ENCODE measurements around the gene CEP85. TPM values are rescaled to one million over a fixed set of nuclear protein-coding genes. Genes with fewer than 3 reads are reported as not detected.

The CEP85 gene
- total and polyA plus RNA-seq, 2 of the 13 experiments (the other 11 are each of a cell fraction or from before 2014, with no cell fraction given): 16.1 to 26.7 TPM

- no TSS peak for BruUV-seq (replicated peaks)
- FAIRE-seq (no peak), ATAC-seq (no peak), DNase-seq (ENCODE audit: low spot score) (no peak)
- Histone ChIP-seq H3K4me2 (ENCODE audit: low read depth, low read length) (no peak within 1 kb of the TSS), H3K27ac (ENCODE audit: extremely low read length, insufficient read depth, low read length) (no peak within 1 kb of the TSS), H4K20me1 (ENCODE audit: insufficient read depth, low read length) (no peaks in the 10 kb centered on the region), H3K36me3 (replicated peaks in 1 of 2; ENCODE audit: control insufficient read depth in 1 of 2, insufficient read depth in 2 of 2, low read length in 2 of 2) (no peaks in the 10 kb centered on the region), H3K27me3 (ENCODE audit: control insufficient read depth in 1 of 2, insufficient read depth in 2 of 2, low read length in 2 of 2) (no peaks in the 10 kb centered on the region), H2AFZ (ENCODE audit: low read length) (no peak within 1 kb of the TSS), H3K4me1 (ENCODE audit: insufficient read depth, low read length) (peaks cover 15% of the 10 kb centered on the region; the same call in 1 of the 2 replicates), H3K4me3 (replicated peaks in 1 of 3; ENCODE audit: insufficient read depth in 1 of 3, low read depth in 2 of 3, low read length in 3 of 3) (no peak within 1 kb of the TSS), H3K9me3 (ENCODE audit: low read length) (no peaks in the 10 kb centered on the region), H3K79me2 (ENCODE audit: insufficient read depth, low read length) (no peaks in the 10 kb centered on the region), H3K9ac (ENCODE audit: insufficient read depth, low read depth, low read length) (no peak within 1 kb of the TSS)
- POLR2A ChIA-PET: no interaction called here
- TF ChIP-seq, protein P1, sequence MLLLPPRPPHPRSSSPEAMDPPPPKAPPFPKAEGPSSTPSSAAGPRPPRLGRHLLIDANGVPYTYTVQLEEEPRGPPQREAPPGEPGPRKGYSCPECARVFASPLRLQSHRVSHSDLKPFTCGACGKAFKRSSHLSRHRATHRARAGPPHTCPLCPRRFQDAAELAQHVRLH (CRISPR knock-in tag; IDR thresholded peaks at IDR 0.05; ENCODE audit: borderline replicate concordance, low read depth): no peak
- TF ChIP-seq GABPB1 (CRISPR knock-in tag; IDR thresholded peaks at IDR 0.05) (no peak), GLI4 (CRISPR knock-in tag; IDR thresholded peaks at IDR 0.05; ENCODE audit: borderline replicate concordance) (no peak), TOPORS (CRISPR knock-in tag; IDR thresholded peaks at IDR 0.05) (no peak), MBNL3 (CRISPR knock-in tag; conservative IDR thresholded peaks at IDR 0.05) (no peak), SOX5 (CRISPR knock-in tag; IDR thresholded peaks at IDR 0.05; ENCODE audit: borderline replicate concordance) (no peak), RBAK (CRISPR knock-in tag; IDR thresholded peaks at IDR 0.05) (no peak), HNF4A (CRISPR knock-in tag; IDR thresholded peaks at IDR 0.05) (no peak), STAT6 (CRISPR knock-in tag; IDR thresholded peaks at IDR 0.05; ENCODE audit: borderline replicate concordance) (no peak), ZBTB37 (CRISPR knock-in tag; IDR thresholded peaks at IDR 0.05) (no peak), CENPX (CRISPR knock-in tag; IDR thresholded peaks at IDR 0.05) (no peak), ZNF766 (CRISPR knock-in tag; IDR thresholded peaks at IDR 0.05; ENCODE audit: borderline replicate concordance) (no peak), ZMYM4 (CRISPR knock-in tag; IDR thresholded peaks at IDR 0.05) (no peak), CBFB (CRISPR knock-in tag; IDR thresholded peaks at IDR 0.05) (no peak)
- in situ Hi-C loops (cut with HindIII; ENCODE audit: extremely low pct_ligation_motif_present, low pct_unique_long_range_greater_than_20kb) (no loop called here), intact Hi-C loops (cut with micrococcal nuclease; ENCODE audit: unreplicated experiment) (no loop called here)
- WGBS (ENCODE audit: low lambda C conversion rate): 60% methylated on average over 10 of the region's 12 CpGs
- CTCF ChIA-PET (ENCODE audit: low intra/inter-chr PET ratio, low total read pairs): no interaction called here
Measured at GRCh38 chr1:26317612-26318337, 83.8 kb downstream of the CEP85 start, which contains the start of gene CD52. Gene CD52 (plus strand): TSS chr1:26317958. CDS start chr1:26318018, 60 bp downstream.

Measured in HepG2 (cell line).